ENCODE results near the gene NFIX. TPM values are rescaled to one million over a fixed set of nuclear protein-coding genes. Genes with fewer than 3 reads are reported as not detected.

Gene NFIX
- total and polyA plus RNA-seq, 2 experiments from 2014 or later, result 0.06 to 0.14 TPM

- ATAC-seq (no peak), DNase-seq (ENCODE audit: low spot score) (no peak)
- Mint-ChIP-seq H3K36me3 (ENCODE audit: low read depth) (no peaks in the 10 kb centered on the region), H3K4me1 (peaks cover 31% of the 10 kb centered on the region), H3K4me3 (no peak overlapping the region), H3K9me3 (no peaks in the 10 kb centered on the region; the same call in 2 of the 3 replicates), H3K27me3 (ENCODE audit: insufficient read depth, low read depth, poor library complexity) (peaks cover 94% of the 10 kb centered on the region), H3K27ac (no peak overlapping the region)
- Histone ChIP-seq H3K27me3 (ENCODE audit: insufficient read depth) (peaks cover 94% of the 10 kb centered on the region), H4K20me1 (replicated peaks; ENCODE audit: insufficient read depth) (no peaks in the 10 kb centered on the region; the same call in 1 of the 2 replicates), H2AFZ (no peak overlapping the region), H3K4me3 (no peak overlapping the region), H3K79me2 (replicated peaks; ENCODE audit: insufficient read depth) (no peaks in the 10 kb centered on the region), H3K4me1 (ENCODE audit: insufficient read depth) (peaks cover 28% of the 10 kb centered on the region), H3K36me3 (ENCODE audit: insufficient read depth) (no peaks in the 10 kb centered on the region), H3K9me2 (ENCODE audit: insufficient read depth) (no peaks in the 10 kb centered on the region), H3K27ac (ENCODE audit: low read depth) (no peak overlapping the region), H3F3A (replicated peaks; ENCODE audit: low read depth) (0 out of 2 replicates have a peak, but pooled peaks cover 3% of the 10 kb centered on the region), H3K4me2 (no peak overlapping the region)
- TF ChIP-seq POLR2AphosphoS5 (IDR thresholded peaks at IDR 0.05; ENCODE audit: low read depth) (no peak), EZH2phosphoT487 (IDR thresholded peaks at IDR 0.05; ENCODE audit: unreplicated experiment) (no peak), REST (IDR thresholded peaks at IDR 0.05; ENCODE audit: unreplicated experiment) (no peak), CREB1 (CRISPR knock-in tag; IDR thresholded peaks at IDR 0.05; ENCODE audit: low read depth) (no peak), STAT1 (IDR thresholded peaks at IDR 0.05; ENCODE audit: unreplicated experiment) (no peak), ZNF462 (CRISPR knock-in tag; IDR thresholded peaks at IDR 0.05) (no peak), ETS1 (IDR thresholded peaks at IDR 0.05) (no peak)
Measured at GRCh38 chr19:13050274-13050673, 55.0 kb downstream of the NFIX start.

Data from GM23338 (cell line).